ENCODE data around the gene MATK. TPM values are rescaled to one million over a fixed set of nuclear protein-coding genes. Genes with fewer than 3 reads are reported as not detected.

The MATK gene
- total and polyA plus RNA-seq, 2 donors (not counting 1 experiment from before 2014, with no cell fraction given) = 1.3 to 8.2 TPM

- intact Hi-C loops (cut with micrococcal nuclease) = no loop called here
- no peak overlapping the region for H2AFZ ChIP-seq (ENCODE audit: insufficient read depth, low read depth, low read length, poor library complexity, severe bottlenecking)
- H3K27me3 ChIP-seq (replicated peaks in 1 of 4; ENCODE audit: control extremely low read depth in 1 of 4, control insufficient read depth in 3 of 4, insufficient read depth in 4 of 4, low read length in 3 of 4) = no peaks in the 10 kb centered on the region
- H3K27ac Mint-ChIP-seq = no peak overlapping the region
- WGBS (ENCODE audit: insufficient coverage) = 91% methylated on average over 32 of the region's 35 CpGs
- H3K4me3 Mint-ChIP-seq = no peak overlapping the region
- peaks cover 0 to 3% (median 0%) of the 10 kb centered on the region in 3 donors for H3K9me3 ChIP-seq (ENCODE audit: control extremely low read depth in 1 of 3, control insufficient read depth in 2 of 3, insufficient read depth in 1 of 3, low read length in 2 of 3)
- no peaks in the 10 kb centered on the region for H3K4me1 ChIP-seq (ENCODE audit: control insufficient read depth in 2 of 2, insufficient read depth in 2 of 2, low read length in 2 of 2)
- ATAC-seq (ENCODE audit: low read depth) (no peak), DNase-seq (no peak)
- no peaks in the 10 kb centered on the region for H3K9me3 Mint-ChIP-seq (ENCODE audit: insufficient read depth)
- POLR2A ChIA-PET = no interaction called here
- TF ChIP-seq EZH2 (IDR thresholded peaks at IDR 0.05; ENCODE audit: borderline replicate concordance, insufficient read depth, low read depth, low read length, poor library complexity, severe bottlenecking) (no peak), CTCF (IDR thresholded peaks at IDR 0.05) (no peak)
- no peak overlapping the region for H3K4me3 ChIP-seq (ENCODE audit: control extremely low read depth in 1 of 5, extremely low read depth in 1 of 5, insufficient read depth in 1 of 5, low read depth in 2 of 5, low read length in 4 of 5)
- no peaks in the 10 kb centered on the region for H3K79me2 ChIP-seq (ENCODE audit: control insufficient read depth, insufficient read depth, low read length)
- no peaks in the 10 kb centered on the region for H4K20me1 ChIP-seq (ENCODE audit: control insufficient read depth, insufficient read depth, low read length, poor library complexity, severe bottlenecking)
- H3K9ac ChIP-seq (ENCODE audit: low read length) = no peak overlapping the region
- H3K27me3 Mint-ChIP-seq = peaks cover 2% of the 10 kb centered on the region
- H3K4me1 Mint-ChIP-seq = no peaks in the 10 kb centered on the region
- no peaks in the 10 kb centered on the region for H3K36me3 ChIP-seq (replicated peaks in 1 of 2; ENCODE audit: control extremely low read depth in 1 of 2, control insufficient read depth in 1 of 2, extremely low read depth in 1 of 2, insufficient read depth in 2 of 2, low read length in 1 of 2)
- H3K4me2 ChIP-seq (replicated peaks; ENCODE audit: low read depth, low read length, poor library complexity, severe bottlenecking) = no peak overlapping the region
- CTCF ChIA-PET = no interaction called here
- no peak overlapping the region for H3K27ac ChIP-seq (ENCODE audit: low read length in 2 of 2)
Observed at GRCh38 chr19:3834349-3835054, 48.3 kb upstream of the MATK start.

- POLR2A ChIA-PET = no interaction called here
Observed at GRCh38 chr19:3833578-3834348, 47.6 kb upstream of the MATK start.

More at GRCh38 chr19:3833578-3834348, 47.6 kb upstream of the MATK start:
- peaks cover 0 to 3% (median 0%) of the 10 kb centered on the region in 3 donors for H3K9me3 ChIP-seq (ENCODE audit: control extremely low read depth in 1 of 3, control insufficient read depth in 2 of 3, insufficient read depth in 1 of 3, low read length in 2 of 3)
- intact Hi-C loops (cut with micrococcal nuclease) = no loop called here
- ATAC-seq (ENCODE audit: low read depth) (no peak), DNase-seq (no peak)
- no peak for TF ChIP-seq CTCF (IDR thresholded peaks at IDR 0.05)
- no peak for TF ChIP-seq EZH2 (IDR thresholded peaks at IDR 0.05; ENCODE audit: borderline replicate concordance, insufficient read depth, low read depth, low read length, poor library complexity, severe bottlenecking)
- no peak overlapping the region for H3K4me3 ChIP-seq (ENCODE audit: control extremely low read depth in 1 of 5, extremely low read depth in 1 of 5, insufficient read depth in 1 of 5, low read depth in 2 of 5, low read length in 4 of 5)
- H4K20me1 ChIP-seq (ENCODE audit: control insufficient read depth, insufficient read depth, low read length, poor library complexity, severe bottlenecking) = no peaks in the 10 kb centered on the region
- H3K4me3 Mint-ChIP-seq = no peak overlapping the region
- H3K4me1 Mint-ChIP-seq = no peaks in the 10 kb centered on the region
- H3K4me1 ChIP-seq (ENCODE audit: control insufficient read depth in 2 of 2, insufficient read depth in 2 of 2, low read length in 2 of 2) = no peaks in the 10 kb centered on the region
- H3K9me3 Mint-ChIP-seq (ENCODE audit: insufficient read depth) = no peaks in the 10 kb centered on the region
- H3K27ac Mint-ChIP-seq = no peak overlapping the region
- no peak overlapping the region for H3K4me2 ChIP-seq (replicated peaks; ENCODE audit: low read depth, low read length, poor library complexity, severe bottlenecking)
- CTCF ChIA-PET = no interaction called here
- H3K27ac ChIP-seq (ENCODE audit: low read length in 2 of 2) = no peak overlapping the region
- H3K79me2 ChIP-seq (ENCODE audit: control insufficient read depth, insufficient read depth, low read length) = no peaks in the 10 kb centered on the region
- 82% methylated on average over 30 of the region's 34 CpGs for WGBS (ENCODE audit: insufficient coverage)
- H2AFZ ChIP-seq (ENCODE audit: insufficient read depth, low read depth, low read length, poor library complexity, severe bottlenecking) = no peak overlapping the region
- H3K27me3 ChIP-seq (replicated peaks in 1 of 4; ENCODE audit: control extremely low read depth in 1 of 4, control insufficient read depth in 3 of 4, insufficient read depth in 4 of 4, low read length in 3 of 4) = no peaks in the 10 kb centered on the region
- H3K27me3 Mint-ChIP-seq = peaks cover 6% of the 10 kb centered on the region
- no peak overlapping the region for H3K9ac ChIP-seq (ENCODE audit: low read length)
- H3K36me3 ChIP-seq (replicated peaks in 1 of 2; ENCODE audit: control extremely low read depth in 1 of 2, control insufficient read depth in 1 of 2, extremely low read depth in 1 of 2, insufficient read depth in 2 of 2, low read length in 1 of 2) = no peaks in the 10 kb centered on the region

All from B cell (primary cell).